Measurements from ENCODE around the gene ARMC9. TPM values are rescaled to one million over a fixed set of nuclear protein-coding genes. Genes with fewer than 3 reads are reported as not detected.

Gene ARMC9
- total and polyA plus RNA-seq, 2 of the 13 experiments (the other 11 are each of a cell fraction or from before 2014, with no cell fraction given) = 9.1 to 12.8 TPM

DNA sequence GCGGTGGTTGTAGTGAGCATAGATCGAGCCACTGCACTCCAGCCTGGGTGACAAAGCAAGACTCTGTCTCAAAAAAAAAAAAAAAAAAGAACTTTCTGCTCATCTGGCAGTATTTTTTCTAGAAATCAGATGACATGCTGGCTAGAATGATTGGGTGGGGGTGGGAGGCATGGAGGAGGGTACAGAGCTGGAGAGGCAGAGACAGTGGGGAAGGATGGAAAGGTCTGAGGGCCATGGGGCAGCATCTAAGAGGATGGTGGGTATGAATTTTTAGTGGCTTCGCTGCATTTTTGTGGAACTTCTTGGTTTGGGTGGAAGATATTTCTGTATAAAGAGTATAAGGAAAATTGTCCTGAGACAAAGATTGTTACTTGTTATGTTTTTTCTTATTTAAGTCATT, 23.3 kb downstream of the ARMC9 start:
- Histone ChIP-seq H3K36me3 (replicated peaks in 1 of 2; ENCODE audit: control insufficient read depth in 1 of 2, insufficient read depth in 2 of 2, low read length in 2 of 2) (no peaks in the 10 kb centered on the region; a peak in 2 of 5 replicates), H3K9ac (ENCODE audit: insufficient read depth, low read depth, low read length) (no peak overlapping the region), H2AFZ (ENCODE audit: low read length) (no peak overlapping the region), H3K4me3 (replicated peaks in 1 of 3; ENCODE audit: insufficient read depth in 1 of 3, low read depth in 2 of 3, low read length in 3 of 3) (no peak overlapping the region), H3K4me1 (ENCODE audit: insufficient read depth, low read length) (no peaks in the 10 kb centered on the region), H3K9me3 (ENCODE audit: low read length) (no peaks in the 10 kb centered on the region), H3K79me2 (ENCODE audit: insufficient read depth, low read length) (no peaks in the 10 kb centered on the region), H4K20me1 (ENCODE audit: insufficient read depth, low read length) (no peaks in the 10 kb centered on the region), H3K27ac (ENCODE audit: extremely low read length, insufficient read depth, low read length) (no peak overlapping the region), H3K4me2 (ENCODE audit: low read depth, low read length) (no peak overlapping the region), H3K27me3 (ENCODE audit: control insufficient read depth in 1 of 2, insufficient read depth in 2 of 2, low read length in 2 of 2) (no peaks in the 10 kb centered on the region)
- TF ChIP-seq ZNF598 (CRISPR knock-in tag; IDR thresholded peaks at IDR 0.05; ENCODE audit: borderline replicate concordance) (no peak), BRCA1 (CRISPR knock-in tag; IDR thresholded peaks at IDR 0.05) (no peak), GTF3A (CRISPR knock-in tag; conservative IDR thresholded peaks at IDR 0.05) (no peak), ZFYVE20 (CRISPR knock-in tag; IDR thresholded peaks at IDR 0.05; ENCODE audit: borderline replicate concordance, low read depth) (no peak), PATZ1 (CRISPR knock-in tag; IDR thresholded peaks at IDR 0.05) (no peak), ZNF451 (CRISPR knock-in tag; IDR thresholded peaks at IDR 0.05) (no peak), YEATS4 (CRISPR knock-in tag; IDR thresholded peaks at IDR 0.05; ENCODE audit: borderline replicate concordance) (no peak), HOXA9 (CRISPR knock-in tag; IDR thresholded peaks at IDR 0.05; ENCODE audit: borderline replicate concordance) (no peak), SNRNP70 (IDR thresholded peaks at IDR 0.05; ENCODE audit: low read depth, low read length) (no peak), ZNF552 (CRISPR knock-in tag; IDR thresholded peaks at IDR 0.05; ENCODE audit: borderline replicate concordance) (no peak), ZNF772 (CRISPR knock-in tag; IDR thresholded peaks at IDR 0.05) (no peak), ATM (IDR thresholded peaks at IDR 0.05; ENCODE audit: borderline replicate concordance) (no peak), SKI (IDR thresholded peaks at IDR 0.05; ENCODE audit: partially characterized antibody) (no peak)
- TF ChIP-seq, protein P1, sequence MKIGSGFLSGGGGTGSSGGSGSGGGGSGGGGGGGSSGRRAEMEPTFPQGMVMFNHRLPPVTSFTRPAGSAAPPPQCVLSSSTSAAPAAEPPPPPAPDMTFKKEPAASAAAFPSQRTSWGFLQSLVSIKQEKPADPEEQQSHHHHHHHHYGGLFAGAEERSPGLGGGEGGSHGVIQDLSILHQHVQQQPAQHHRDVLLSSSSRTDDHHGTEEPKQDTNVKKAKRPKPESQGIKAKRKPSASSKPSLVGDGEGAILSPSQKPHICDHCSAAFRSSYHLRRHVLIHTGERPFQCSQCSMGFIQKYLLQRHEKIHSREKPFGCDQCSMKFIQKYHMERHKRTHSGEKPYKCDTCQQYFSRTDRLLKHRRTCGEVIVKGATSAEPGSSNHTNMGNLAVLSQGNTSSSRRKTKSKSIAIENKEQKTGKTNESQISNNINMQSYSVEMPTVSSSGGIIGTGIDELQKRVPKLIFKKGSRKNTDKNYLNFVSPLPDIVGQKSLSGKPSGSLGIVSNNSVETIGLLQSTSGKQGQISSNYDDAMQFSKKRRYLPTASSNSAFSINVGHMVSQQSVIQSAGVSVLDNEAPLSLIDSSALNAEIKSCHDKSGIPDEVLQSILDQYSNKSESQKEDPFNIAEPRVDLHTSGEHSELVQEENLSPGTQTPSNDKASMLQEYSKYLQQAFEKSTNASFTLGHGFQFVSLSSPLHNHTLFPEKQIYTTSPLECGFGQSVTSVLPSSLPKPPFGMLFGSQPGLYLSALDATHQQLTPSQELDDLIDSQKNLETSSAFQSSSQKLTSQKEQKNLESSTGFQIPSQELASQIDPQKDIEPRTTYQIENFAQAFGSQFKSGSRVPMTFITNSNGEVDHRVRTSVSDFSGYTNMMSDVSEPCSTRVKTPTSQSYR (CRISPR knock-in tag; IDR thresholded peaks at IDR 0.05; ENCODE audit: borderline replicate concordance) = no peak
- TF ChIP-seq, protein P2, sequence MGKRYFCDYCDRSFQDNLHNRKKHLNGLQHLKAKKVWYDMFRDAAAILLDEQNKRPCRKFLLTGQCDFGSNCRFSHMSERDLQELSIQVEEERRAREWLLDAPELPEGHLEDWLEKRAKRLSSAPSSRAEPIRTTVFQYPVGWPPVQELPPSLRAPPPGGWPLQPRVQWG (CRISPR knock-in tag; IDR thresholded peaks at IDR 0.05; ENCODE audit: borderline replicate concordance, low read depth) = no peak
- no peak for DNase-seq (ENCODE audit: low spot score)
- intact Hi-C loops (cut with micrococcal nuclease; ENCODE audit: unreplicated experiment) = no loop called here
- WGBS (ENCODE audit: low lambda C conversion rate) = 98% methylated on average over 3 of the region's 3 CpGs
- in situ Hi-C loops (cut with HindIII; ENCODE audit: extremely low pct_ligation_motif_present, low pct_unique_long_range_greater_than_20kb) = no loop called here
- BruUV-seq (replicated peaks) = no TSS peak
- no peak for ATAC-seq
- CTCF ChIA-PET (ENCODE audit: low intra/inter-chr PET ratio, low total read pairs) = no interaction called here
- POLR2A ChIA-PET = no interaction called here
- no peak for FAIRE-seq

Measured in HepG2 (cell line).